ENCODE measurements around the gene HSD17B12.
A peak's percentile ranks its signal among the peaks of the same experiment; 100 is the strongest.

Gene HSD17B12

DNA sequence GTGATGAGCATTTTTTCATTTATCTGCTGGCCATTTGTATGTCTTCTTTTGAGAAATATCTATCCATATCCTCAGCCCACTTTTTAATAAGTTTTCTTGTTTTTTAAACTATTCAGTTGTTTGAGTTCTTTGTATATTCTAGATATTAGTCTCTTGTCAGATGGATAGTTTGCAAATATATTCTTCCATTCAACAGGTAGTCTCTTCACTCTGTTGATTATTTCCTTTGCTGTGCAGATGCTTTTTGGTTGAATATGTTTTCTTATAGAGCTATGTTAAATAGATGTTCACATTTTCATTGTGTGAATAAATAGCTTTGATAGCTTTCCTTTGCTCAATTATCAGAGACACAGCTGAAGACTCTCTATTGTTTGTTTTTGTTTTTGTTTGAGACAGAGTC is 131.9 kb downstream of the HSD17B12 start:
- no peak for DNase-seq

DNA sequence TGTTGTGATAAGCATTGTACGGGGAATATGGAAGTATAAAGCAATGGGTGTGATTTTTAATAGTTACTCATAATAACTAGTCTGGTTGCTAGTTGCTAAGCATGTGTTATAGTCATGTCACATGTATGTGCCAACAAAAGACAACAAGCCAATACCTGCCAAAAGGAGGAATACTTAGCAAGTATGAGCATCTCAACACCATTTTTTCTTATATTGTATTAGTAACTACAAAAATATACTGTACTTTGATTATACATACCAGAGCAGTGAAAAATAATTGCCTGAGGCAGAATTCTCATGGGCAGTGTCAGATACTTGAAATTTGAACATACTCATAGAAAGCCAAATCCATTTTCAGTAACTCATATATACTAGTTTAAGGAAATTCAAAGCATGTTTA is 137.7 kb downstream of the HSD17B12 start:
- no peak for DNase-seq

GRCh38 chr11:43819926-43820325 is 139.4 kb downstream of the HSD17B12 start:
- DNase-seq = no peak

DNA sequence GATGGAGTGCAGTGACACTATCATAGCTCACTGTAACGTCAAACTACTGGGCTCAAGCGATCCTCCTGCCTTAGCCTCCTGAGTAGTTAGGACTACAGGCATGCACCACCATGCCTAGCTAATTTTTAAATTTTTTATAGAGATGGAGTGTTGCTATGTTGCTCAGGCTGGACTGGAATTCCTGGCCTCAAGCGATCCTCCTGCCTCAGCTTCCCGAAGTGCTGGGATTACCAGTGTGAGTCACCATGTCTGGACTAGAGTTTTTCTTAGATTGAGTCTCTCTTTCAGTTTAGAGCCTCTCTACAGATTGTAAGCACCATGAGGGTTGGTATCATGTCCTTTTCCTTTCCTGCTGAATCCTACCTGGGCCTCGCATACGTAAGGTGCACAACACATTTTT is 142.8 kb downstream of the HSD17B12 start:
- no peak for DNase-seq

- DNase-seq = no peak
Observed at GRCh38 chr11:43823851-43824250, 143.3 kb downstream of the HSD17B12 start.

DNA sequence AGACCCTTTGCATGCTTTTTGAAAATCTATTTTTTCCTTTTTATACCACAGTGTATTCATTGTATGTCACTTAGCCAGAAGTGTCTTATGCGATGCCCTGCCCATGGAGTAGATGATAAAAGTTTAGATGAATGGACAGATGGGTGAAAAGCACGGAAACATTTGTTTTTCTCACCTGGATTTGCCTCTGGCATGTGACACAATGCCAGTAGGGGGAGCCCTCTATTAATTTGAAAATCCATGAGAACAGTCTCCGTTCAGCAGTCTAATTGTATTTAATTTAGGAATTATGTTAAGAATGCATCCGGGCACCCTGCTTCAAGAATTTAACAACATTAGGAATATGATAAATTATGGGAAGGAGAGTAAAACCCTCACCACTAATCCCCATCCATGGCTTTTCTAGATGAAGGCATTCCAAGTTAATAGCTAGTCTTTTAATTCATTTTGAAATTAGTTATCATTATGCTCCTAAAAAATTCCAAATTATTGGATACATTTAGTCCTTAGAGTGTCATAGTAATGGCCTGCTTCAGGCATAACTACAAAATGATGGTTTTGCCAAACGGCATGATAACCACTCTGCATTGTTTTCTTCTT is 144.8 kb downstream of the HSD17B12 start:
- peak; percentile 2 for DNase-seq

DNA sequence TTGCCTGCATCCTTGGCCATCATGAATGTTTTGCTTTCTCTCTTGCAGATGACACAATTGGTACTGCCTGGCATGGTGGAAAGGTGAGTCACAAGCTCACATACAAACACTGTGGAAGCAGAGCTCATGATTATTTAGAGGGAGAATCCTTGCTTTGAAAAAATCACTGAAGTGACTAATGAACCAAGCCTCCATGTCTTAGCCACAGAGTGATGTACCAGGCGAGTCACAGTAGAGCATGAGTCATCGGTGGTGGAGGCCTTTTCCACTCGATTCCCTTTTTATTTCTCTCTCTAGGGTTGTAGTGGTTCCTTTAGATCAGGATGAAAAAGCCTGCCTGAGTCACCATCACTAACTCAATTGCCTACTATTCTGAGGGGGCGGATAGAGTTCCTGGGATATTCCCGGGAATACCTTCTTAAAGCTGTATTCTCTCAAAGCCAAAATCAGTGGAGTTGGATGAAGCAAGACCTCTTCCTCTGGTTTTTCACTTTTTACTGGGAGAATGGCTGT is 150.4 kb downstream of the HSD17B12 start:
- DNase-seq = no peak

- no peak for DNase-seq
Observed at GRCh38 chr11:43832536-43832935, 152.0 kb downstream of the HSD17B12 start.

DNA sequence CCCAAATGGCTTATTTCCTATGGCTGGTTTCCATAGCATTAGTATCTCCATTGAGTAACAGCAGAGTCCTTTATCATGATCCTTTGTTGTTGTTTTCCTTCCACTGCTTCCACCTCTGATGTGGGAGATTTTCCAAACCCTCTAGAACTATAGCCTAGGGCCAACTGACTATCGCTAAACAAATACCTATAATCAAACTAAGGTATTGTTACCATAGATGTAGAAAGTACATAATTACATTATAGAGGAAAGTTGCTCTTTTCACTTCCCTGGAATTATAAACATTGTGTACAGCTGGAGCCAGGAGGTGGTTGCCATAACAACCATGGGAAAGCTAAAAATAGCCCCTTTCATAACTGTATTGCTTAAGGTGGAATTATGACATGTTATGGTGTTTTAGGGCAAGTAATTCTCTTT is 153.1 kb downstream of the HSD17B12 start:
- peak; percentile 4 for DNase-seq

- DNase-seq = no peak
Observed at GRCh38 chr11:43834286-43834685, 153.7 kb downstream of the HSD17B12 start.

DNA sequence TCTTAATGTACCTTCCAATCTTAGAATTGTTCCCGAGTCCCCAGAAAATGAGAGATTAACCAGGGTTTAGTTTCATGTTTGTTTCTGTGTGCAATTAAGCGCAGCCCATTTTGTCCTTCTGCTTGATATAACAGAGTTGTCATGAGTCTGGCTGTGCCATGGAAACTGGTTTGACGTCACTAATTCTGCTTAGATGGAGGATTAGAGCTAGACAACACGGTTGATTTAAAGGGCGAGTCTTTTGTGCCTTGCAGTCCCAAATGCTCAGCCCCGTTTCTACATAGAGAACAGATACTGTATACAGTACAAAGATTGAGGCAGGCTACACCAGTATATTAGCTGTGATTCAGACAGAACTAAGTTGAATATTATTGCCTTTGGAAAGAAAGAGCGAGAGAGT is 154.6 kb downstream of the HSD17B12 start:
- DNase-seq = no peak

DNA sequence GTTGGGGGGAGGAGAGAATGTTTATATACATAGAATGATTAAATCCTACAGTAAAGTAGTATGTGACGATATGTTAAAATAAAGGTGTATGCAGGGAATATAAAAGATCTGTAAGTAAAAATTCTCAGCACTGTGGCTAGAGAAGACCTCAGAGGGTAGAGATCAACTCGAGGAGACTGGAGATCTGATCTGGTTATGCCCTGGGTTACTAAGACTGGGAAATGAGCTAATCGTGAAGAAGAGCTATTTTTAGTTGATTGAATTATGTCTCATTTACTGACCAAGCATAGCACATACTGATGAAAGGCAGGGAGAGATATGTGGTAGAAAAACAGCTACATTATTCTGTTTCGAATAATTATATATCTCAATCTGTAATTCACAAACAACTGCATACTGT is 157.3 kb downstream of the HSD17B12 start:
- no peak for DNase-seq

- no peak for DNase-seq
Observed at GRCh38 chr11:43842021-43842420, 161.5 kb downstream of the HSD17B12 start.

DNA sequence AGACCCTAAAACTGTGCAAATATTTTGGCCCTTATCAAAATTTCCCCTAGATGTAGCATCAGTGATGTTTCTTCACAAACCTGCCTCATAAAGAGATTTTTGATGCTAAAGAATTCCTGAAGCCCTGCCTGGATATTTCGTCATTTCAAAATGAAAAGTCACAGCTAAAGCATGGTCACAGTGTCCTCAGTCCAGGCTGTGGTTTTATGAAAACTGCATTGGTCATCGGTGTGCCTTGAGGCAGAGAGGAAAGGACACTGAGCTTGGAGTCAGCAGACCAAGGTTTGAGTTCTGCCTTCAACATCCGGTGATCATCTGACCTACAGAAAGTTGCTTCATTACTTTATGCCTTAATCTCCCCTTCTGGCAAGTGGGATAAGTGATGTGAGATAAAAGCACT is 165.3 kb downstream of the HSD17B12 start:
- DNase-seq = no peak

GRCh38 chr11:43852057-43852636 is 171.6 kb downstream of the HSD17B12 start:
- peak; percentile 19 for DNase-seq

DNA sequence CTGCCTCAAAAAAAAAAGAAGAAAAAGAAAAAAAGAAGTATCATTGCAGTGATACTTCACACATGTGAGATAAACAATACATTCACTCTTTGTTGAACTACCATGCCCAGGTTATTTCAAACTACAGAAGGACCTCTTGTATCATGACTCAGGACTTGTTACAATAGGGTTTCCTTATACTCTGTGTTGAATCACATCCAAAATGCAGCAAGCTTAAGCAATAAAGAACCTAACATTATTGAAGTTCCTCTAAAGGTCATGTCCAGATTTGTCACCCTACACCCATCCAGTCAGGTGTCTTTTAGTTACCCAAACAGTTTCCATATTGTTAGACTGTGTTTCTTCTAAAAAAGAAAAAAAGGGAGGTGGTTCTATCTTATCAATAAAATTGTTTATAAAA is 173.2 kb downstream of the HSD17B12 start:
- no peak for DNase-seq

DNA sequence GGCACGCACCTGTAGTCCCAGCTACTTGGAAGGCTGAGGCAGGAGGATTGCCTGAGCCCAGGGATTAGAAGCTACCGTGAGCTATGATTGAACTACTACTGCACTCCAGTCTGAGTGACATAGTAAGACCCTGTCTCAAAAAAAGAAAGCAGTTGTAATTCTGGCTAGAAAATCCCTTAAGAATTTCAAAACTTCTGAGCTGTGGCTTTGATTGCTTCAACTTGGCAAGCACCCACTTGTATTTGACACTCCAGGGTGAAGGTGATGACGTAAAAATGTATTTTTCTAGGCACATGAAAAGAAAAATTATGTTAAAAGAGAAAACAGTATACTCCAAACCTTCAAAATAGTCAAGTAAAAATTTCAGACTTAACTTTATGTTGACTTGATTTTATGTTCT is 176.5 kb downstream of the HSD17B12 start:
- no peak for DNase-seq

GRCh38 chr11:43861141-43861540 is 180.6 kb downstream of the HSD17B12 start:
- DNase-seq = no peak

- DNase-seq = no peak
Observed at GRCh38 chr11:43866520-43866919, 186.0 kb downstream of the HSD17B12 start.

- no peak for DNase-seq
Observed at GRCh38 chr11:43866969-43867368, 186.4 kb downstream of the HSD17B12 start.

DNA sequence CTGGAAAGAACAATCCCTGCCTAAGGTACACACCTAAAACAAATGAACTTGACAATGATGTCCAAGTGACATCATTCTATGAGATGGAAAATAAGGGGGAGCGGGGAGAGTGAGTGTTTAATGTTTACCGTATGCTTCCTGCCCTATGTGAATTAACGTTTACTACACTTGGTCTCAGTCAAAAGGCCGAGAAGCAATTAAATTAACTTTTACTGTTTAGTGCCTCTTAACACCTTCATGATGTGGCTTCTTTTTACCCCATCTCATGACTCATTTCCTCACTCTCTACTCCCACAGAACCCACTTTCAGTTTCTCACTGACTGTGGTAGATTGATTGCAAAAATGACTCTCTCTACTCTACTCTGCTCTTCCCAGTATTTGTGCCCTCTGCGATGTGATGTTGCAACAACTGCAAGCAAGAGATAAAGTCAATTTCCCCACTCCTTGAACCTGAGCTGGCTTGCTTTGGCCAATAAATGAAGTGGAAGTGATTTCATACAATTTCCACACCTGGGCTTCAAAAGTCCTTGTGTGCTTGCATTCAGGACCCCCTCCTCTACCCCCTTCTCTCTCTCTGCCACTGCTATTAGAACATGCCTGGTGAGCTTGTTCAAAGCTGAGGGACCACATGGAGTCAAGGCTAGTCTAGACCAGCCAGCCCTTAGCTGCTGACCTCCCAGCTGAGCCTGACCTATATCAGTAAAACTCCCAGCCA is 188.5 kb downstream of the HSD17B12 start:
- DNase-seq = no peak

- DNase-seq = no peak
Observed at GRCh38 chr11:43871051-43871450, 190.5 kb downstream of the HSD17B12 start.

- DNase-seq = no peak
Observed at GRCh38 chr11:43872995-43873394, 192.5 kb downstream of the HSD17B12 start.

- DNase-seq = no peak
Observed at GRCh38 chr11:43874078-43874477, 193.5 kb downstream of the HSD17B12 start.
